Right lobe of liver (tissue), 4 donors: ENCODE data around the gene TWNK.

ENCODE experiments used
- POLR2A ChIP-seq: fragments of 450-650 bp; IDR thresholded peaks from one replicate; pipeline ENCODE4 v1.6.1; 2017; ENCODE audit warnings: antibody characterized with exemption, mild to moderate bottlenecking
- TF ChIP-seq, protein P1 (sequence below), 4 donors: fragments of 200-600 bp in 3 of 4; fragments of 450-650 bp in 1 of 4; IDR thresholded peaks; one replicate each; pipeline versions ENCODE4 v1.5.1 to v1.8.0; 2016 to 2022; ENCODE audit warnings: antibody characterized with exemption in 4 of 4, mild to moderate bottlenecking in 2 of 4
- donor health status: DM: no; HTN: no; CAD: no.
- donor health status: DM: no; HTN: no; CAD: no.
- donor health status: DM: no; HTN: yes; CAD: no.

DNA sequence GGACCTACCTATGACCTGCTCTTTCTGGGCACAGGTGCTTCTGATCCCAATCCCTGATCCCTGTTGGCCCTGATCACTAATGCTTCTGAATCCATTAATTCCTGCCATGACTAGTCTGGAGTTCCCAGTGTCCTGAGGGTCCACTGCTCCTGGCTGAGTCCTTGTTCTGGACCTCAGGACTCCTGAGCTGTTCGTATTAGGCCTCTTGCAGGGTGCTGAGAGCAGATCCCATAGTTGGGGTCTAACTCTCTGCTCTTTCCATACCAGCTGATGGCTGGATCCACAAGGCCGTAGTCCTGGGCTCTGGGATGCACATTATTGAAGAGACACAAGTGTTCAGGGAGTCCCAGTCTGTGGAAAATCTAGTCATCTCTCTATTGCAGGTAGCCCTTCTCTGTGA lies 7.0 kb upstream of the TWNK start:
- TF ChIP-seq POLR2A, result no peak
- TF ChIP-seq, protein P1, sequence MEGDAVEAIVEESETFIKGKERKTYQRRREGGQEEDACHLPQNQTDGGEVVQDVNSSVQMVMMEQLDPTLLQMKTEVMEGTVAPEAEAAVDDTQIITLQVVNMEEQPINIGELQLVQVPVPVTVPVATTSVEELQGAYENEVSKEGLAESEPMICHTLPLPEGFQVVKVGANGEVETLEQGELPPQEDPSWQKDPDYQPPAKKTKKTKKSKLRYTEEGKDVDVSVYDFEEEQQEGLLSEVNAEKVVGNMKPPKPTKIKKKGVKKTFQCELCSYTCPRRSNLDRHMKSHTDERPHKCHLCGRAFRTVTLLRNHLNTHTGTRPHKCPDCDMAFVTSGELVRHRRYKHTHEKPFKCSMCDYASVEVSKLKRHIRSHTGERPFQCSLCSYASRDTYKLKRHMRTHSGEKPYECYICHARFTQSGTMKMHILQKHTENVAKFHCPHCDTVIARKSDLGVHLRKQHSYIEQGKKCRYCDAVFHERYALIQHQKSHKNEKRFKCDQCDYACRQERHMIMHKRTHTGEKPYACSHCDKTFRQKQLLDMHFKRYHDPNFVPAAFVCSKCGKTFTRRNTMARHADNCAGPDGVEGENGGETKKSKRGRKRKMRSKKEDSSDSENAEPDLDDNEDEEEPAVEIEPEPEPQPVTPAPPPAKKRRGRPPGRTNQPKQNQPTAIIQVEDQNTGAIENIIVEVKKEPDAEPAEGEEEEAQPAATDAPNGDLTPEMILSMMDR (IDR thresholded peaks at IDR 0.05), result no peak
